Activated naive CD8-positive, alpha-beta T cell (primary cell): ENCODE results near the gene CDNF.
"Not testable (repeated sequence)": the region's sequence is repeated elsewhere in the genome, so short reads cannot be mapped to it uniquely, and the experiment has no call there.

Experiments used
- H3K27ac Mint-ChIP-seq: one replicate; pipeline ENCODE4 v1.8.0; 2021; ENCODE audit warnings: mixed read lengths
- H3K27me3 Mint-ChIP-seq: one replicate; pipeline ENCODE4 v1.8.0; 2021; ENCODE audit warnings: mixed read lengths
- H3K36me3 Mint-ChIP-seq: one replicate; pipeline ENCODE4 v1.8.0; 2021; ENCODE audit warnings: mixed read lengths
- H3K4me1 Mint-ChIP-seq: one replicate; pipeline ENCODE4 v1.8.0; 2021; ENCODE audit warnings: low read depth, mixed read lengths
- H3K4me3 Mint-ChIP-seq: one replicate; pipeline ENCODE4 v1.8.0; 2021; ENCODE audit warnings: mild to moderate bottlenecking, mixed read lengths
- H3K9me3 Mint-ChIP-seq: one replicate; pipeline ENCODE4 v1.8.0; 2021; ENCODE audit warnings: low read depth, mixed read lengths

CDNF gene

DNA sequence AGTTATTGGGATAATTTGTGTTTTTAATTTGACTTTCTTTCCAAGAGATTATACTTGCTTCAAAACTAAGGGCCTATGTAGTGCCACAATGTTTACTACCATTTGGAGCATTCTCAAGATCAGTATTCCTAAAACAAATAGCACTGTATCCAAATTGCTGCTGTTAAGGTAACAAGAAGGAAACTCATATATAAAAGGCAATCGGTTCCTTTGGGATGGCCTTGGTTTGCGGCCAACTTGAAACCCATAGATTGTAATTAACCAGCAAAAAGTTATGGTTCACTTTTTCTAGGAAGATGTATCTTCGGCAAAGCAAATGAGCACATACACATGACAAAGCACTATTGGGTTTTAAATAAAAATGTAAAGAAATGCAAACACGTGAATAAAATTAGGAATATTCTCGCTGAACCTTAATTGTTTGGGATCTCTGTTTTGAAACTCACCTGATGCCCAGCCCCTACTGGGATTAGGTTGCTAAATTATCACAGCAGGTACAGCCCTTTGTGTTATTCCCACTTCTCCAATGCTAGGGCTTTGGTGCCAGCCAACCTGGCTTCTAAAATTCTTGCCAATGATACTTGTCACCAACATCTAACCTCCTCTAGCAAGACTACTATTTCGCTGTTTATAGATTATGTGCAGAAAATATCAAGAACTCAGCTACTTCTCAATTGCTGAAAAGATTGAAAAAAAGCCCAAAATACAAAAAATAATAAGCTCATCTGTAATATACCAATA is 16.0 kb downstream of the CDNF start:
- H3K36me3 Mint-ChIP-seq = peaks cover 2% of the 10 kb centered on the region
- no peak overlapping the region for H3K27ac Mint-ChIP-seq
- no peak overlapping the region for H3K4me3 Mint-ChIP-seq
- no peaks in the 10 kb centered on the region for H3K27me3 Mint-ChIP-seq
- peaks cover 3% of the 10 kb centered on the region for H3K4me1 Mint-ChIP-seq
- no peaks in the 10 kb centered on the region for H3K9me3 Mint-ChIP-seq

DNA sequence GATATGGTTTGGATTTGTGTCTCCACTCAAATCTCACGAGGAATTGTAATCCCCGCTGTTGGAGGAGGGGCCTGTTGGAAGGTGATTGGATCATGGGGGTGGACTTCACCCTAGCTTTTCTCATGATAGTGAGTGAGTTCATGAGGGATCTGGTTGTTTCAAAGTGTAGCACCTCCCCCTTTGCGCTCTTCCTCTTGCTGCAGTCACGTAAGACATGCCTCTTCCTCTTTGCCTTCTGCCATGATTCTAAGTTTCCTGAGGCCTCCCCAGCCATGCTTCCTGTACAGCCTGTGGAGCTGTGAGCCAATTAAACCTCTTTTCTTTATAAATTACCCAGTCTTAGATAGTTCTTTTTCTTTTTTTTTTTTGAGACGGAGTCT is 17.1 kb downstream of the CDNF start:
- no peak overlapping the region for H3K27ac Mint-ChIP-seq
- H3K27me3 Mint-ChIP-seq = no peaks in the 10 kb centered on the region
- H3K36me3 Mint-ChIP-seq = peaks cover 2% of the 10 kb centered on the region
- no peaks in the 10 kb centered on the region for H3K9me3 Mint-ChIP-seq
- peaks cover 3% of the 10 kb centered on the region for H3K4me1 Mint-ChIP-seq
- no peak overlapping the region for H3K4me3 Mint-ChIP-seq

DNA sequence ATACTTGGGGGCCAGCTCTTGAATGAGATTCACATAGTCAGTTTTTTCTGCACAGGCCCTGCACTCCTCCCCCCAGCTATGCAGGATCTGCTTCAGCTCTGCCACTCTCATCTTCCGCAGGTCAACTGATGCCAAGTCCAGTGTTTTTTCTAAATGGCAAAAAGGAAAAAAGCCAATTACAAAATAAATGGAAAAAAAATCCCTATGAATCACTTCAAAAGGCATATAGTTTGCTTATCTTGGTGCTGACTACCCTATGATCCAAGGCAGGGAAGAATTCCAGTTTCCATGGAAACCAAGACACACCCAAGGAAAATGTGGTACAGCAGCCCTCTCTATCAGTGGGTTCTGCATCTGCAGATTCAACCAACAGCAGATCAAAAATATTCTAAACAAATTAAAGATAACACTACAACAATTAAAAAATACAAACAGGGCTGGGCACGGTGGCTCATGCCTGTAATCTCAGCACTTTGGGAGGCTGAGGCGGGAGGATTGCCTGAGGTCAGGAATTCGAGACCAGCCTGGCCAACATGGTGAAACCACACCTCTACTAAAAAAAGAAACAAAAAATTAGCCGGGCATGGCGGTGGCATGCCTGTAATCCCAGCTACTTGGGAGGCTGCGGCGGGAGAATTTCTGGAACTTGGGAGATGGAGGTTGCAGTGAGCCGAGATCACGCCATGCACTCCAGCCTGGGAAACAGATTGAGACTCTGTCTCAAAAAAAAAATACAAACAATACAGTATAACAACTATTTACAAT is 17.6 kb downstream of the CDNF start:
- Mint-ChIP-seq H3K27ac (no peak overlapping the region), H3K36me3 (peaks cover 2% of the 10 kb centered on the region), H3K9me3 (no peaks in the 10 kb centered on the region), H3K4me3 (no peak overlapping the region), H3K27me3 (no peaks in the 10 kb centered on the region), H3K4me1 (peaks cover 3% of the 10 kb centered on the region)

DNA sequence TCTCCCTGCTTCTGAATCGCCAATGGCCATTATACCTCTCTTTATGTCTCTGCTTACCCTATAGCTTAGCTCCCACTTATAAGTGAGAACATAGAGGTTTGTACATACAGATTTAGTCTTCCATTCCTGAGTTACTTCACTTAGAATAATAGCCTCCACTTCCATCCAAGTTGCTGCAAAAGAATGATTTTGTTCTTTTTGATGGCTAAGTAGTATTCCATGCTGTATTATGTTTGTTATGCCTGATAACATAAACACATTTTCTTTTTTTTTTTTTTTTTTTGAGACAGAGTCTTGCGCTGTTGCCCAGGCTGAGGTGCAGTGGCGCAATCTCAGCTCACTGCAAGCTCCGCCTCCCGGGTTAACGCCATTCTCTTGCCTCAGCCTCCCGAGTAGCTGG is 21.1 kb downstream of the CDNF start:
- H3K27me3 Mint-ChIP-seq, H3K9me3 Mint-ChIP-seq, H3K4me3 Mint-ChIP-seq, H3K36me3 Mint-ChIP-seq, H3K27ac Mint-ChIP-seq: not testable (repeated sequence)
- peaks cover 13% of the 10 kb centered on the region for H3K4me1 Mint-ChIP-seq

DNA sequence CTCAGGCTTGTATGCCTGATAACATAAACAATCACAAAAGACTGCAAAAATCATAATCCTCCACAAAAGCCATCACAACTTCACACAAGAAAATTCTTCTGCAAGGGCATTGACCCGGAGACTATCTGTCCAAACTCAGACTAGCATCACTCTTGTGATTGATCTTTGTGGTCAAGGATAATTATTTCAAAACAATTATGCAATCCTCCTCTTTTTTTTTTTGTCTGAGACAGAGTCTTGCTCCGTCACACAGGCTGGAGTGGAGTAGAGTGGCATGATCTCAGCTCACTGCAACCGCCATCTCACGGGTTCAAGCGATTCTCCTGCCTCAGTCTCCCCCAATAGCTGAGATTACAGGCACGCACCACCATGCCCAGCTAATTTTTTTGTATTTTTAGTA is 22.2 kb downstream of the CDNF start:
- H3K9me3 Mint-ChIP-seq = no peaks in the 10 kb centered on the region
- H3K4me3 Mint-ChIP-seq = no peak overlapping the region
- peaks cover 2% of the 10 kb centered on the region for H3K36me3 Mint-ChIP-seq
- no peaks in the 10 kb centered on the region for H3K27me3 Mint-ChIP-seq
- no peak overlapping the region for H3K27ac Mint-ChIP-seq
- peaks cover 17% of the 10 kb centered on the region for H3K4me1 Mint-ChIP-seq

DNA sequence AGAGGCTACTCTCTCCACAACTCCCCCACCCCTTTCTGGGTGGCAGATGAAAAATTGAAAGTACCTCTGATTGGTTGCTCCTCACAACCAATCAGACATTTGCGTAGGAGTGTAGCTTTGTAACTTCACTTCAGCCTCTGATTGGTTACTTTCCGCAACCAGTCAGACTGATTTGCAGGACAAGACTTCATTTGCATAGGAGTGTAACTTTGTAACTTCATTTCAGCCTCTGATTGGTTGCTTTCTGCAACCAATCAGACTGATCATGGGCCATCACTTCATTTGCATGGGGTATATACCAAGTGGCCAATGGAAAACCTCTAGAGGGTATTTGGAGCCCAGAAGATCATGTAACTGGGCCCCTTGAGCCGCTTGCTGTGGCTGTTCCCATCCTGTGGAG is 25.6 kb downstream of the CDNF start:
- peaks cover 18% of the 10 kb centered on the region for H3K4me1 Mint-ChIP-seq
- H3K36me3 Mint-ChIP-seq = no peaks in the 10 kb centered on the region
- no peaks in the 10 kb centered on the region for H3K27me3 Mint-ChIP-seq
- H3K4me3 Mint-ChIP-seq = no peak overlapping the region
- H3K9me3 Mint-ChIP-seq = no peaks in the 10 kb centered on the region
- no peak overlapping the region for H3K27ac Mint-ChIP-seq

DNA sequence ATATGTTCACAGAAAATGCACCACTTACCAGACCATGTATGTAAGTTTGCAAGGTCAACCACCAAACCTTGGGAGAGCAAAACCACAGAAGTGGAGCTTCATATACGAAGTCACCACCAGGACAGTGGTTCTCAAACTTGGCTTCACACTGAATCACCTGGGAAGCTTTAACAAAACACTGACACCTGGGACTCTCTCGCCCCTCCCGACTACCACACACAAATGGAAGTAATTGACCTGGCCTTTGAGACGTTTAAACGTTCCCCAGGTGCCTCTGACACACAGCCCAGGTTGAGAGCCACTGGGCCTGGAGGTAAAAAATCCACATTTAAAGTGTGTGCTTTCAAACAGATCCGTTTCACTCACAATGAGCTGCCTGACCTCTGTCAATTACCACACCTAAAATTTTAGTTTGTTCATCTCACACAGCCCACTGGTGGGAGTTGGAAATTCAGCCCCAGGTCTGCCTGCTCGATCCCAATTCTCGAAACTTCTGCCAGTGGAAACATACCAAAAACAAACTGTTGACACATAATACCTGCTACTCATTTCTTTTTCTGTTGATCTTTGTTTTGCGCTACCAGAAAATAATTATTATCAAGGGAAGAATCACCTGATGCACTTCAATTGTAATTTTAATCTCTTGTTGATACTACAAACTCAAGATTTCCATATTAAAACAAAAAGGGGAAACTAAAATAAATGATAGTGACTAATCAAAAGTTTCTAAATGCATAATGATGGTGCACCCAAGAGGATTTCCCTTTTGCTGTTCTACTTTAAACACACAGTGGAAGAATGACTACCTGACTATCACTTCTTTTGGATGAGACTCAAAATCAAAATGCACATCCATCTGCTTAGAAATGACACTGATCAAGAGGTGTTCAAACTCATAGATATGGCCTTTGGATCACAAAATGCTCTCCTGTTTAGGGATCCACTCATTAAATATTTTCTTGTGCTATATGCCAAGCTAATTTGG is 26.6 kb downstream of the CDNF start:
- no peak overlapping the region for H3K4me3 Mint-ChIP-seq
- H3K4me1 Mint-ChIP-seq = peaks cover 18% of the 10 kb centered on the region
- H3K27ac Mint-ChIP-seq = no peak overlapping the region
- H3K9me3 Mint-ChIP-seq = no peaks in the 10 kb centered on the region
- no peaks in the 10 kb centered on the region for H3K36me3 Mint-ChIP-seq
- H3K27me3 Mint-ChIP-seq = no peaks in the 10 kb centered on the region

DNA sequence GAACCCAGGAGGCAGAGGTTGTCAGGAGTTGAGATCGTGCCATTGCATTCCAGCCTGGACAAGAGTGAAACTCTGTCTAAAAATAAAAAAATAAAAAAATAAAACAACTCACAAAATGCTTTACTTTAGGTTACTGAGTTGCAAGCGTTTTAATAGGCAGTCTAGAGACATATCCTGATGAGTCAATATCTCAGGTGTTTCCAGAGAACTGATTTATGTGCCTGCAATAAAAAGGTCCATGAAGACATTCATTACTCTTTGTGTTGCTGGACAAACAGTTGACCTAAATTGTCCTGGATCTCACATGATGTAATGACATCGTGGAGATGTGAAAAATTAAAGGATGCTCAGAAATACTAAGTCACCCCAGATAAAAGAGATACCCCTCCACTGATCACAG is 31.5 kb downstream of the CDNF start:
- H3K9me3 Mint-ChIP-seq = no peaks in the 10 kb centered on the region
- H3K36me3 Mint-ChIP-seq = no peaks in the 10 kb centered on the region
- peaks cover 2% of the 10 kb centered on the region for H3K4me1 Mint-ChIP-seq
- no peaks in the 10 kb centered on the region for H3K27me3 Mint-ChIP-seq
- no peak overlapping the region for H3K4me3 Mint-ChIP-seq
- no peak overlapping the region for H3K27ac Mint-ChIP-seq

DNA sequence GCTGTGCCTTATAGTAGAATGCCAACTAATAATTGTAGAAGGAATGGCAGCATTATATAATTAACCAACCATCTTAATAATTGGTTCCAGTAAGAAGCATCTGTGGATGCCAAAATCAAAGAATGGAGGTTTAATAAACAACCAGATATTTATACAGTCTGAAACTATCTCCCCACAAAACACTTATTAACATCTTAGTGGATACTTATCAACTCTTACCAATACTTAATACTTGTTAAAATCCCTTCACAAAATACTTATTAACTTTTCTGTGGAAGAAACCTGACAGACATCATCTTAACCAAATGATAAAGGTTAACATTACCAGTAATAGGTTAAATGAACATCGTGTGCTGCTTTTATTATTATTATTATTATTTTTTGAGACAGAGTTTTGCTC is 34.0 kb downstream of the CDNF start:
- Mint-ChIP-seq H3K4me1 (no peaks in the 10 kb centered on the region), H3K27me3 (no peaks in the 10 kb centered on the region), H3K27ac (no peak overlapping the region), H3K36me3 (no peaks in the 10 kb centered on the region), H3K4me3 (no peak overlapping the region), H3K9me3 (no peaks in the 10 kb centered on the region)

DNA sequence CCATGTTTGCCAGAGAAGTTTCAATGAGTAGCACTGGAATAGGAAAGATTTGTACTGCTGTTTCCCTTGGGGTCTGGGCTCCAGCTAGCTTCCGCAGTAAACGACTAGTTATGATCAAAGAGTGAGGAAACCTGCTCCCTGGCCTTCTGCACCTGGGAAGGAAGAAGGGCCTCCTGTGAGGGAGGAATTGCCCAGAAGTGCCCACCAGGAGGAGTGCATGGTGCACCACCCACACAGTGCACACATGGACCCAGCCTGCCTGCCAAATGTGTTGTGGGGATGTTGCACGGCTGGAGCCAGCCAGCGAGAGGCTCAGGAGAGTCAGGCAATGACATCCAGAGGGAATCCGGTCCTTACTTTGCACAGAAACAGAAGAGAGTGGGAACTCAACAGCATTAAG is 36.1 kb downstream of the CDNF start:
- Mint-ChIP-seq H3K9me3 (no peaks in the 10 kb centered on the region), H3K36me3 (no peaks in the 10 kb centered on the region), H3K4me1 (no peaks in the 10 kb centered on the region), H3K27me3 (no peaks in the 10 kb centered on the region), H3K27ac (no peak overlapping the region), H3K4me3 (no peak overlapping the region)

DNA sequence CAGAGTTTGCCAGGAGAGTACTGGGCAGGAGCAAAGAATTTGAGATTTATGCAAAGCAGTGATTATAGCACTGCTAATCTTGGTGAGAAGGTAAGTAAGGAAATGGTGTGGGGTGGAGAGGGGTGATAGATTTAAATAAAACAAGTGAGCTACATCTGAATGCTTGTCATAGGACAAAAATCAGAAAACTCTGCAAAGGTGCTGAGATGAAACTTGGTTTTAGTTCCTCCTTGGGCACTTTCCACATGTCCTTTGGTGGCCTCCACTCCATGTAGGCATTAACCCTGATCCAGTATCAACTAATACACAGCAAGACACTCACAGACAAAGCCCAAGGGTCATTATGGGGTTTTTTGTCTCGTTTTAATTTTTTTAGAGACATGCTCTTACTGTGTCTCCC is 37.4 kb downstream of the CDNF start:
- H3K27ac Mint-ChIP-seq = no peak overlapping the region

DNA sequence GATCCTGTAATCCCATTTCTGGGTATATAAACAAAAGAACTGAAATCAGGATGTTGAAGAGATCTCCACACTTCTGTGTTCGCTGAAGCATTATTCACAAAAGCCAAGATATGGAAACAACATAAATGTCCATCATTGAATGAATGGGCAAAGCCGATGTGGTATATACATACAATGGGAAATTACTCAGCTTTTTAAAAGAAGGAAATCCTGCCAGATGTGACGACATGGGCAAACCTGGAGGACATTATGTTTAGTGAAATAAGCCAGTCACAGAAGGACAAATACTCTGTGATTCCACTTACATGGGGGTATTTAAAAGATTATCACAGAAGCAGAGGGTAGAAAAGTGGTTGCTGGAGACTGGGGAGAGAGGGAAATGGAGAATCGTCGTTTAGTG is 39.2 kb downstream of the CDNF start:
- H3K4me1 Mint-ChIP-seq = no peaks in the 10 kb centered on the region
- no peaks in the 10 kb centered on the region for H3K36me3 Mint-ChIP-seq
- no peaks in the 10 kb centered on the region for H3K27me3 Mint-ChIP-seq
- no peaks in the 10 kb centered on the region for H3K9me3 Mint-ChIP-seq
- no peak overlapping the region for H3K4me3 Mint-ChIP-seq
- no peak overlapping the region for H3K27ac Mint-ChIP-seq

More for the DNA sequence above, 37.4 kb downstream of the CDNF start:
- Mint-ChIP-seq H3K36me3 (no peaks in the 10 kb centered on the region), H3K4me3 (no peak overlapping the region), H3K27me3 (no peaks in the 10 kb centered on the region), H3K9me3 (no peaks in the 10 kb centered on the region), H3K4me1 (no peaks in the 10 kb centered on the region)

DNA sequence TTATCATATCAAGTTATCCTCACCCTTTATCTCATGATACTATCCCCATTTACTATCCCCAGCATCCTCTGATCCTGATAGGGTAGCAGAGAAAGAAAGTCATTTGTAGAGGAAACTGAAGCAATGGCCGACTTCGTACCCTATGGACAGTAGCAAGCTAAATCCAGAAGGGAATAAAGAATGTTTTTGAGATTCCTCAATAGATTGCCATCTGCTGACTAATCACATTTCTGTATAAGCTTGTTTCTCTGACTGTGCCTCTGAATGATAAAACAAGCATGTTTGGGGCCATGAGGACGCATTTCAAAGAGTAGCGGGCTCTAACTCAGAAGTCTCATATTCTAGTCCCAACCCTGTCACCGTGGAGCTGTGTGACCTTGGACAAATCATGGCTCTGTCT is 49.9 kb downstream of the CDNF start:
- peaks cover 4% of the 10 kb centered on the region for H3K36me3 Mint-ChIP-seq
- no peak overlapping the region for H3K27ac Mint-ChIP-seq
- no peaks in the 10 kb centered on the region for H3K27me3 Mint-ChIP-seq
- H3K4me1 Mint-ChIP-seq = peaks cover under 1% of the 10 kb centered on the region
- H3K9me3 Mint-ChIP-seq = no peaks in the 10 kb centered on the region
- H3K4me3 Mint-ChIP-seq = no peak overlapping the region

DNA sequence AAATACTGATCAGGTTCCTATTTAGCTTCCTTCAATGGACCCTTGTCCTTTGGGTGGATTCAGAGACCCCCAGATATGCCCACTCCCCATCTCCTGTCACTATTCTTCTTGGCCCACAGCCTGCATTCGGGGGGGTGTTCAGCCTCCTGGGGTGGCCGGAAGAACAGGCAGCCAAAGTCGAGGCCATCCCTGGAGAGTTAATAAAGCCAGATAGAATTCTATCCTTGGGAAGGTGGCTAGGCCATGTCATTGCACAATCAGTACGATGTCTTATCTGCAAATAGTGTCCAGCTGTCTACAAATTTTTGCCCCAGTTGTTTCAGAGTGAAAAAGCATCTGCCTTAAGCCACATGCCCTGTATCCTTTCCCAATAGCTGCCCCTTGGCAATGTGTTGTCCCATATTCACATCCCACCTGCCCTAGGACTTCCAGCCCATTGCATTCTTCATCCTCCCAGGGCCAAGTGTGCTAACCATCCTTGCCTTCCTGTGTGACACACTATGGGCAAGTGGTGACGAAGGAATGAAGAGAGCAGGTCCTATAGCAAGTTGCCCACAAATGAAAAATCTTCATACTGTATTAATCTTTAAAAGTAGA is 53.3 kb downstream of the CDNF start:
- peaks cover 8% of the 10 kb centered on the region for H3K4me1 Mint-ChIP-seq
- no peak overlapping the region for H3K27ac Mint-ChIP-seq
- H3K36me3 Mint-ChIP-seq = peaks cover 4% of the 10 kb centered on the region
- H3K9me3 Mint-ChIP-seq = no peaks in the 10 kb centered on the region
- no peak overlapping the region for H3K4me3 Mint-ChIP-seq
- H3K27me3 Mint-ChIP-seq = no peaks in the 10 kb centered on the region
